ENCODE data around the gene TMEM131L.

Gene TMEM131L

DNA sequence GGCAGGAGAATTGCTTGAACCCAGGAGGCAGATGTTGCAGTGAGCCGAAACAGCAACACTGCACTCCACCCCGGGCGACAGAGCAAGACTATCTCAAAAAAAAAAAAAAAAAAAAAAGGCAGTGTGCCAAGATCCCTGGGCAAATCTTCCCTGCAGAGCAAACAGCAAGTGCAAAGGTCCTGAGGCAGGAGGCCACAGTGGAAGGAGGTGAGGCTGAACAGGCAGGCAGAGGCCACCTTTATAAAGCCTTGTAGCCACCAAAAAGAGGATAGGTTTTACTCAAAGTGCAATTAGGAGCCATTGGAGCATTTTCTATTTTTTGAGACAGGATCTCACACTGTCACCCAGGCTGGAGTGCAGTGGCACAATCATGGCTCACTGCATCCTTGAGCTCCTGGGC, 172.8 kb downstream of the TMEM131L start:
- H3K4me3 ChIP-seq (ENCODE audit: low read depth, low read length), result no peak overlapping the region
- TF ChIP-seq CTCF (IDR thresholded peaks at IDR 0.05; ENCODE audit: low read depth, low read length), result no peak

- H3K4me3 ChIP-seq (ENCODE audit: low read depth, low read length), result no peak overlapping the region
- no peak for TF ChIP-seq CTCF (IDR thresholded peaks at IDR 0.05; ENCODE audit: low read depth, low read length)
Measured at GRCh38 chr4:153639833-153640802, 174.0 kb downstream of the TMEM131L start.

DNA sequence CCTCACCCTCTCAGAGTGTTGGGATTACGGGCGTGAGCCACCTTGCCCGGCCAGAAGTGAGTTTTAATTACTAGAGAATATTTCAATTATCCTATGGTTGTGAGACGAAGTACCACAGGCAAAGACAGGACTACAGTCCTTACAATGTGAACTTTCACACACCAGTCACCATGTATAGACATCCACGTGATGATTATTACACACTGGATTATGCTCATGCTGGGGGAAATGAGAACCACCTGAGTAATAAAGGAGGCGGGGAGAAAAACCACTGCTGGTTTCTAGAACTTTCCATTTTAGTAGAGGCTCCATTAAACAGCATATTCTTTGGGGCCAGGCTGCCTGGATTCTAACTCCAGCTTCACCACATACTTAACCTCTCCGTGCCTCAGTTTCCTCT, 175.4 kb downstream of the TMEM131L start:
- TF ChIP-seq CTCF (IDR thresholded peaks at IDR 0.05; ENCODE audit: low read depth, low read length), result no peak

DNA sequence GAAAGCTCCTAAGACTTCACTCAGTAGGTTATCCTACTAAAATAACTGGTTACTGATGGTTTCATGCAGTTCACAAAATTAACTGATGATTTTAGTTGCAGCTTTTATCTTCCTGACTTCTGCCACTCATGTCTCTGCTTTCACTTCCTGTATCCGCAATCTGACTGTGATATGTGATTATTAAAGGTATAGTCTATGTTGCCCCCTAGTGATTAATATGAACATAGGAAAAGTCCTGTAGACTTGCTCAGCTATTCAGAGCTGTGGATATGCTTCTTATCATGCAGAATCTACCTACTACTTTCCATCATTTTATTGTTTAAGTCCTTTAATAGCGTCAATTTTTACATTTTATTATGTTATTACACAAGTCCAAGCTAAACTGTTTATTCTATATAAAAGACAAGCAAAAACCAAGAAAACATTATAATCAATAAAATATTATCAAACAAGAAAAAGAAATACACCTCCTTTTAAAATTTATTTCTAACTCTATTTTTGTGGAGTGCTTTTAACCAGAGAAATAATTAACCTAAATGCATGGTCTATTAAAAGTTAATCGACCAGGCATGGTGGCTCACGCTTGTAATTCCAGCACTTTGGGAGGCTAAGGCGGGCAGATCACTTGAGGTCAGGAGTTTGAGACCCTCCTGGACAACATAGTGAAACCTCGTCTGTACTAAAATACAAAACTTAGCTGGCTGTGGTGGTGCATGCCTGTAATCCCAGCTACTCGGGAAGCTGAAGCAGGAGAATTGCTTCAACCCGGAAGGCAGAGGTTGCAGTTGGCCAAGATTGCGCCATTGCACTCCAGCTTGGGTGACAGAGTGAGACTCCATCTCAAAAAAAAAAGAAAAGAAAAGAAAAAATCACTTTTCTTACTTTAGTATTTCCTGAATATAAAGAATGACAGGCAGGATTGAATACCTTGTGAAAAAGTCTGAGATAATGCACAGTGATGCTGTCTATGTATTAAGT, 177.5 kb downstream of the TMEM131L start:
- peak; percentile 19; the same call in 1 of the 2 replicates for TF ChIP-seq CTCF (IDR thresholded peaks at IDR 0.05; ENCODE audit: low read depth, low read length)
- H3K4me3 ChIP-seq (ENCODE audit: low read depth, low read length), result no peak overlapping the region

More for the DNA sequence above, 175.4 kb downstream of the TMEM131L start:
- no peak overlapping the region for H3K4me3 ChIP-seq (ENCODE audit: low read depth, low read length)

- 0 out of 2 replicates have a peak, but pooled peaks have one; percentile 21 for TF ChIP-seq CTCF (IDR thresholded peaks at IDR 0.05; ENCODE audit: low read depth, low read length)
- no peak overlapping the region for H3K4me3 ChIP-seq (ENCODE audit: low read depth, low read length)
Measured at GRCh38 chr4:153645183-153645582, 179.0 kb downstream of the TMEM131L start.

DNA sequence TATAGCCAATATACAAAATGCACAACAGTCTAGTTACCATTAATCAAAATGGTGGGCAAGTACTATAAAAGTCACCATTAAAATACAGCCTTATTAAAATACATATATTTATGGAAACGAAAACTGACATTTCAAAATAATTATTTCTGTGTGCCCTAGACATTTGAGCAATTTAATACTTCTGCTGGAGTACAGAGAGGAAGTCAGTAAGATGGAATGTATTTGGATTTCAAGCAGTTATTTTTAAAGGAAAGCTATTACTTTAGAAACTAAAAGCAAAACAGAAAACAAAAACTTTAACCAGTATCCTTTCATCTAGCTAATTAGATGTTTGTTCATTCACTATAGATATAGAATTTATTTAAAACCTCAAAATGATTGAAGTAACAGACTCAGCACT, 180.1 kb downstream of the TMEM131L start:
- H3K4me3 ChIP-seq (ENCODE audit: low read depth, low read length), result no peak overlapping the region
- TF ChIP-seq CTCF (IDR thresholded peaks at IDR 0.05; ENCODE audit: low read depth, low read length), result no peak
